Tibial nerve (tissue), 3 donors: Measurements from ENCODE around the gene NAXE.
"Not testable (repeated sequence)": the region's sequence is repeated elsewhere in the genome, so short reads cannot be mapped to it uniquely, and the experiment has no call there.

Source experiments
- POLR2A ChIP-seq, 2 donors: fragments of 450-650 bp; IDR thresholded peaks; one replicate each; pipeline ENCODE4 v1.6.1; 2017; ENCODE audit warnings: antibody characterized with exemption in 2 of 2, mild to moderate bottlenecking in 2 of 2, moderate library complexity in 2 of 2
- TF ChIP-seq, protein P1 (sequence below), 5 experiments: fragments of 200-600 bp in 3 of 5; fragments of 450-650 bp in 2 of 5; sonication (generic) in 3 of 5; IDR thresholded peaks; one replicate each; pipeline ENCODE4 v1.5.1; 2016 to 2019; ENCODE audit warnings: antibody characterized with exemption in 5 of 5, mild to moderate bottlenecking in 3 of 5, moderate library complexity in 2 of 5

DNA sequence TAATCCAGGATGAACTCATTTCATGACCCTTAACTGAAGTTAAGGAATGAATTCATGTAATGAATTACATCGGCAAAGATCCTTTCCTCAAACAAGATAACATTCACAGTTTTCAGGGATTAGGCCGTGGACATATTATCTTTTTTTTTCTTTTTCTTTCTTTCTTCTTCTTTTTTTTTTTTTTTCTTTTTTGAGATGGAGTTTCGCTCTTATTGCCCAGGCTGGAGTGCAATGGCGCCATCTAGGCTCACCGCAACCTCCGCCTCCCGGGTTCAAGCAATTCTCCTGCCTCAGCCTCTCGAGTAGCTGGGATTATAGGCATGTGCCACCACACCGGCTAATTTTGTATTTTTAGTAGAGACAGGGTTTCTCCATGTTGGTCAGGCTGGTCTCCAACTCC lies 39.6 kb downstream of the NAXE start:
- TF ChIP-seq, protein P1, sequence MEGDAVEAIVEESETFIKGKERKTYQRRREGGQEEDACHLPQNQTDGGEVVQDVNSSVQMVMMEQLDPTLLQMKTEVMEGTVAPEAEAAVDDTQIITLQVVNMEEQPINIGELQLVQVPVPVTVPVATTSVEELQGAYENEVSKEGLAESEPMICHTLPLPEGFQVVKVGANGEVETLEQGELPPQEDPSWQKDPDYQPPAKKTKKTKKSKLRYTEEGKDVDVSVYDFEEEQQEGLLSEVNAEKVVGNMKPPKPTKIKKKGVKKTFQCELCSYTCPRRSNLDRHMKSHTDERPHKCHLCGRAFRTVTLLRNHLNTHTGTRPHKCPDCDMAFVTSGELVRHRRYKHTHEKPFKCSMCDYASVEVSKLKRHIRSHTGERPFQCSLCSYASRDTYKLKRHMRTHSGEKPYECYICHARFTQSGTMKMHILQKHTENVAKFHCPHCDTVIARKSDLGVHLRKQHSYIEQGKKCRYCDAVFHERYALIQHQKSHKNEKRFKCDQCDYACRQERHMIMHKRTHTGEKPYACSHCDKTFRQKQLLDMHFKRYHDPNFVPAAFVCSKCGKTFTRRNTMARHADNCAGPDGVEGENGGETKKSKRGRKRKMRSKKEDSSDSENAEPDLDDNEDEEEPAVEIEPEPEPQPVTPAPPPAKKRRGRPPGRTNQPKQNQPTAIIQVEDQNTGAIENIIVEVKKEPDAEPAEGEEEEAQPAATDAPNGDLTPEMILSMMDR (IDR thresholded peaks at IDR 0.05): not testable (repeated sequence)
- TF ChIP-seq POLR2A (IDR thresholded peaks at IDR 0.05): not testable (repeated sequence)
